HL-60 (cell line): Measurements from ENCODE around the gene FAM83B.
"Not testable (repeated sequence)": the region's sequence is repeated elsewhere in the genome, so short reads cannot be mapped to it uniquely, and the experiment has no call there.

ENCODE experiments used
- DNase-seq, 2 experiments: peaks; one replicate each; pipeline ENCODE4 v3.0.0-alpha.2; 2010 to 2020; ENCODE audit warnings: low read depth in 1 of 2, low spot score in 1 of 2
- H3K27ac ChIP-seq: fragments of 250-450 bp; sonication (Bioruptor Pico); replicated peaks from 2 replicates; pipeline ENCODE4 v1.5.1; 2020; ENCODE audit warnings: mild to moderate bottlenecking, moderate library complexity
- H3K27me3 ChIP-seq: fragments of 250-450 bp; sonication (Bioruptor Pico); 2 replicates; pipeline ENCODE4 v1.5.1; 2021; ENCODE audit warnings: mild to moderate bottlenecking, moderate library complexity; ENCODE audit not compliant: insufficient read depth, poor library complexity, severe bottlenecking
- H3K4me3 ChIP-seq: replicated peaks from 2 replicates; pipeline ENCODE4 v1.5.1; 2011; ENCODE audit warnings: mild to moderate bottlenecking, control low read depth, low read length; ENCODE audit not compliant: insufficient read depth
- GABPA ChIP-seq: IDR thresholded peaks from 2 replicates; pipeline ENCODE4 v1.6.1; 2012; ENCODE audit warnings: low read depth
- POLR2AphosphoS5 ChIP-seq: IDR thresholded peaks from 2 replicates; pipeline ENCODE4 v1.6.1; 2012; ENCODE audit warnings: low read depth
- SPI1 ChIP-seq: IDR thresholded peaks from 2 replicates; pipeline ENCODE4 v1.6.1; 2012; ENCODE audit warnings: low read depth, mild to moderate bottlenecking, borderline replicate concordance
- TF ChIP-seq, protein P1 (sequence below): IDR thresholded peaks from one replicate; pipeline ENCODE4 v1.5.1; 2011; ENCODE audit warnings: low read length, control low read depth, inconsistent platforms; ENCODE audit not compliant: insufficient read depth
- TF ChIP-seq, protein P2 (sequence below): IDR thresholded peaks from 2 replicates; pipeline ENCODE4 v1.6.1; 2012; ENCODE audit warnings: low read depth; ENCODE audit not compliant: insufficient replicate concordance

The FAM83B gene

DNA sequence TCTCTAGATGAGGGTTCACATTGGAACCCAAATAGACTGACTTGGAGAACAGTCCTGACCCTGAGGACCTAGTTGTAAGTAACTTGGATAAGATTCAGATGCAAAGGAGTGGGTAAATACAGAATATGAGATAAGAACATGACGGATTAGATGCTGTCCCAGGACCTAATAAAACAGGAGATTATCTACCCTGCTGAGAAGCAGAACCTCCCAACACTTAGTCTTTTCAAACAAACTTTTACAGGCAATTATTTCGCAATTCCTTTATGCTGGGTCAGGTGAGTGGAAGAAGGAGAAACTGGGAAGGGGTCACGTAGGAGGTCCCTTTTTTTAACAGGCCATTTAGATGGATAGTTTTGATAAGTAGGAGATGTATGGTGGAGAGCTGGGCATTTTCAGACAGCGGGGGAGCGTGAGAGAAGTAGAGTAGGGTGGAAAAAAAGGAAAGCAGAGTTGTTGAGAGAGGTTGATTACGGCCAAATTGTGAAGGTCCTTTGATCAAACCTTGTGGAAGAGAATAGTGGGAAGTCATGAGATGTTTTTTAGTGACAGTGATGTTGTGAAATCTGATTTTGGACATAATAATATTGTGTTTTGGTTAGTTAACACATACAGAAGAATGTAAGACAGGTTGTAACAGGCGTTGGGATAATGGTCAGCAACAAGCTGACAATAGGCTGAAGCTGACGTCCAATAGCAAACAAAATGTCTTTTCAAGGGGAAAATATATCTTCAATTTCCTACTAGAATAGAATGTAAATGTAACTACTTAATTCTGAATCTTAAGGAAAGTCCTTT lies 32.8 kb downstream of the FAM83B start:
- TF ChIP-seq, protein P1, sequence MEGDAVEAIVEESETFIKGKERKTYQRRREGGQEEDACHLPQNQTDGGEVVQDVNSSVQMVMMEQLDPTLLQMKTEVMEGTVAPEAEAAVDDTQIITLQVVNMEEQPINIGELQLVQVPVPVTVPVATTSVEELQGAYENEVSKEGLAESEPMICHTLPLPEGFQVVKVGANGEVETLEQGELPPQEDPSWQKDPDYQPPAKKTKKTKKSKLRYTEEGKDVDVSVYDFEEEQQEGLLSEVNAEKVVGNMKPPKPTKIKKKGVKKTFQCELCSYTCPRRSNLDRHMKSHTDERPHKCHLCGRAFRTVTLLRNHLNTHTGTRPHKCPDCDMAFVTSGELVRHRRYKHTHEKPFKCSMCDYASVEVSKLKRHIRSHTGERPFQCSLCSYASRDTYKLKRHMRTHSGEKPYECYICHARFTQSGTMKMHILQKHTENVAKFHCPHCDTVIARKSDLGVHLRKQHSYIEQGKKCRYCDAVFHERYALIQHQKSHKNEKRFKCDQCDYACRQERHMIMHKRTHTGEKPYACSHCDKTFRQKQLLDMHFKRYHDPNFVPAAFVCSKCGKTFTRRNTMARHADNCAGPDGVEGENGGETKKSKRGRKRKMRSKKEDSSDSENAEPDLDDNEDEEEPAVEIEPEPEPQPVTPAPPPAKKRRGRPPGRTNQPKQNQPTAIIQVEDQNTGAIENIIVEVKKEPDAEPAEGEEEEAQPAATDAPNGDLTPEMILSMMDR = no peak
- TF ChIP-seq, protein P2, sequence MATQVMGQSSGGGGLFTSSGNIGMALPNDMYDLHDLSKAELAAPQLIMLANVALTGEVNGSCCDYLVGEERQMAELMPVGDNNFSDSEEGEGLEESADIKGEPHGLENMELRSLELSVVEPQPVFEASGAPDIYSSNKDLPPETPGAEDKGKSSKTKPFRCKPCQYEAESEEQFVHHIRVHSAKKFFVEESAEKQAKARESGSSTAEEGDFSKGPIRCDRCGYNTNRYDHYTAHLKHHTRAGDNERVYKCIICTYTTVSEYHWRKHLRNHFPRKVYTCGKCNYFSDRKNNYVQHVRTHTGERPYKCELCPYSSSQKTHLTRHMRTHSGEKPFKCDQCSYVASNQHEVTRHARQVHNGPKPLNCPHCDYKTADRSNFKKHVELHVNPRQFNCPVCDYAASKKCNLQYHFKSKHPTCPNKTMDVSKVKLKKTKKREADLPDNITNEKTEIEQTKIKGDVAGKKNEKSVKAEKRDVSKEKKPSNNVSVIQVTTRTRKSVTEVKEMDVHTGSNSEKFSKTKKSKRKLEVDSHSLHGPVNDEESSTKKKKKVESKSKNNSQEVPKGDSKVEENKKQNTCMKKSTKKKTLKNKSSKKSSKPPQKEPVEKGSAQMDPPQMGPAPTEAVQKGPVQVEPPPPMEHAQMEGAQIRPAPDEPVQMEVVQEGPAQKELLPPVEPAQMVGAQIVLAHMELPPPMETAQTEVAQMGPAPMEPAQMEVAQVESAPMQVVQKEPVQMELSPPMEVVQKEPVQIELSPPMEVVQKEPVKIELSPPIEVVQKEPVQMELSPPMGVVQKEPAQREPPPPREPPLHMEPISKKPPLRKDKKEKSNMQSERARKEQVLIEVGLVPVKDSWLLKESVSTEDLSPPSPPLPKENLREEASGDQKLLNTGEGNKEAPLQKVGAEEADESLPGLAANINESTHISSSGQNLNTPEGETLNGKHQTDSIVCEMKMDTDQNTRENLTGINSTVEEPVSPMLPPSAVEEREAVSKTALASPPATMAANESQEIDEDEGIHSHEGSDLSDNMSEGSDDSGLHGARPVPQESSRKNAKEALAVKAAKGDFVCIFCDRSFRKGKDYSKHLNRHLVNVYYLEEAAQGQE = no peak
- TF ChIP-seq POLR2AphosphoS5 (no peak), GABPA (no peak), SPI1 (no peak)
- Histone ChIP-seq H3K4me3 (no peak overlapping the region), H3K27me3 (no peaks in the 10 kb centered on the region), H3K27ac (no peak overlapping the region)
- no peak for DNase-seq

DNA sequence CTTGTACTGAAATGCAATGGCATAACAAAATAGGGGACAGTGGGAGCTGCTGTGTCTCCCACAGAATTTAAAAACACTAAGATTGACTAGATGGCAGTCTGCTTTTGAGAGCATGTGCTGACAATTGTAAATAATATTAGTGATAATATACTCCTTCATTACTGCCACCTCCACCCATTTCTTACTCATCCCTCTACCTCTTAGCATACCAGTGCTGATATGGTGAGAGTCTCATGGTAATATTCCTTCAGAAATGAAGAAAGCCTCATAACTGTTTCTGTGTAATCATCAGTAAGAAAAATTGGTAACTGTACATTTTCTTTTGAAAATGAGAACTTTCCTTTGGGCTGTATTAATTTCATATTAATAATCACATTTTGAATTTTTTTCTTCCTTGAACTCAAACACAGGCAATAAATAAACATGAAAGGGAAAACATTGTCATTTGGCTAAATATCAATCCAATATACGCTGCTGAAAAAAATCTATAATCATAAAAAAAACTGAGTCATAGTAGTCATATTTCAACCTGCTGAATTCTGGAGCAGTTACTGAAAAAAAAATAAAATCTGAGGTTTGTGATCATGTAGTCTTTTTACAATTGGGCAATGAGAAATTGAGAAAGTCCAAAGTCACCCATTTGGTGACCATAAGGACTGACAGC lies 34.6 kb downstream of the FAM83B start:
- TF ChIP-seq SPI1 = no peak
- no peak for TF ChIP-seq GABPA
- TF ChIP-seq, protein P2 = no peak
- no peak for TF ChIP-seq POLR2AphosphoS5
- TF ChIP-seq, protein P1 = no peak
- Histone ChIP-seq H3K27ac (no peak overlapping the region), H3K27me3 (no peaks in the 10 kb centered on the region), H3K4me3 (no peak overlapping the region)
- DNase-seq = no peak

DNA sequence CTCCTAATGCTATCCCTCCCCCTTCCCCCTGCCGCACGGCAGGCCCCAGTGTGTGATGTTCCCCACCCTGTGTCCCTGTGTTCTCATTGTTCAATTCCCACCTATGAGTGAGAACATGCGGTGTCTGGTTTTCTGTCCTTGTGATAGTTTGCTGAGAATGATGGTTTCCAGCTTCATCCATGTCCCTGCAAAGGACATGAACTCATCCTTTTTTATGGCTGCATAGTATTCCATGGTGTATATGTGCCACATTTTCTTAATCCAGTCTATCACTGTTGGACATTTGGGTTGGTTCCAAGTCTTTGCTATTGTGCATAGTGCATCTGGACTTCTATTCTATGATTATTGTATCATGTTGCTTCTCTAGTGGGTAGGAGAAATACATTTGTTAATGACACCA lies 35.3 kb downstream of the FAM83B start:
- DNase-seq, H3K27ac ChIP-seq, H3K4me3 ChIP-seq: not testable (repeated sequence)

GRCh38 chr6:54886932-54887584 lies 40.5 kb downstream of the FAM83B start:
- TF ChIP-seq SPI1 = no peak
- no peak for DNase-seq
- no peaks in the 10 kb centered on the region for H3K27me3 ChIP-seq

More for the DNA sequence above, 35.3 kb downstream of the FAM83B start:
- not testable (repeated sequence) for H3K27me3 ChIP-seq

More at GRCh38 chr6:54886932-54887584, 40.5 kb downstream of the FAM83B start:
- no peak overlapping the region for H3K27ac ChIP-seq
- H3K4me3 ChIP-seq = no peak overlapping the region
